A549 (cell line): ENCODE data around the gene SLIT3. TPM values are rescaled to one million over a fixed set of nuclear protein-coding genes. Genes with fewer than 3 reads are reported as not detected.

Experiments used
- ATAC-seq, 2 experiments: fragments of 200-7000 bp in 1 of 2; fragments of >200 bp in 1 of 2; cut with Nextera tagmentation in 1 of 2; cut with Tn5 transposase in 1 of 2; 3 replicates each; pipeline versions ENCODE4 v1.8.0 to v1.9.1; 2018 to 2020; ENCODE audit warnings: mild to moderate bottlenecking in 1 of 2, moderate library complexity in 1 of 2
- CTCF ChIA-PET: fragments of 300-600 bp; sonication (Branson Sonifier 250); formaldehyde crosslinking; extraction: SDS; loops from one replicate; lab custom pipeline; 2021; ENCODE audit warnings: antibody characterized with exemption, inconsistent platforms; lab: Yijun Ruan, JAX
- POLR2A ChIA-PET: fragments of 350-600 bp; formaldehyde crosslinking; extraction: SDS; loops from one replicate; lab custom pipeline; 2021; ENCODE audit warnings: antibody characterized with exemption, inconsistent platforms; lab: Yijun Ruan, JAX
- DNase-seq, 2 experiments: peaks; one replicate each; pipeline versions ENCODE4 v3.0.0 to v3.0.0-alpha.2; 2011 to 2016; ENCODE audit warnings: low read depth in 1 of 2, low spot score in 1 of 2
- FAIRE-seq: peaks from 2 replicates; lab custom pipeline; 2011; peaks lifted over from hg19 to GRCh38; lab: Jason Lieb, UNC
- H3K27ac ChIP-seq, 2 experiments: fragments of >200 bp; sonication (Bioruptor Twin); formaldehyde crosslinking; 3 replicates each; pipeline ENCODE4 v1.5.1; 2016 to 2017
- H3K4me1 ChIP-seq: fragments of >200 bp; sonication (Bioruptor Twin); formaldehyde crosslinking; 3 replicates; pipeline ENCODE4 v1.6.1; 2016
- H3K4me2 ChIP-seq: fragments of >200 bp; sonication (Bioruptor Twin); formaldehyde crosslinking; 3 replicates; pipeline ENCODE4 v1.6.1; 2016
- H3K4me3 ChIP-seq: fragments of >200 bp; sonication (Bioruptor Twin); formaldehyde crosslinking; 3 replicates; pipeline ENCODE4 v1.5.1; 2016
- H3K9me3 ChIP-seq: fragments of >200 bp; sonication (Bioruptor Twin); formaldehyde crosslinking; 3 replicates; pipeline ENCODE4 v1.6.1; 2016
- CBX2 ChIP-seq: fragments of 200-600 bp; sonication (generic); IDR thresholded peaks from 2 replicates; pipeline ENCODE4 v1.6.1; 2016; ENCODE audit warnings: low read depth, mild to moderate bottlenecking, borderline replicate concordance
- CEBPB ChIP-seq, 2 experiments: fragments of >200 bp in 1 of 2; sonication (Bioruptor Twin) in 1 of 2; formaldehyde crosslinking in 1 of 2; IDR thresholded peaks; 2 replicates each; pipeline ENCODE4 v1.6.1; 2012 to 2016
- CHD2 ChIP-seq: fragments of 150-350 bp; IDR thresholded peaks from 2 replicates; pipeline ENCODE4 v1.6.1; 2014; ENCODE audit warnings: low read length; ENCODE audit not compliant: partially characterized antibody
- CHD4 ChIP-seq: fragments of 200-600 bp; sonication (generic); IDR thresholded peaks from 2 replicates; pipeline ENCODE4 v1.6.1; 2016; ENCODE audit warnings: antibody characterized with exemption, mild to moderate bottlenecking, borderline replicate concordance
- FOSB ChIP-seq: fragments of 250-450 bp; sonication (Bioruptor Pico); IDR thresholded peaks from 2 replicates; pipeline ENCODE4 v1.5.0; 2020; ENCODE audit warnings: mild to moderate bottlenecking, moderate library complexity
- FOSL2 ChIP-seq, 2 experiments: fragments of 450-650 bp in 1 of 2; fragments of >200 bp in 1 of 2; sonication (Bioruptor Twin) in 1 of 2; formaldehyde crosslinking; IDR thresholded peaks; 2 replicates each; pipeline versions ENCODE4 v1.5.0 to v1.6.1; 2016 to 2020; ENCODE audit warnings: mild to moderate bottlenecking in 1 of 2, moderate library complexity in 1 of 2
- HEYL ChIP-seq: fragments of 250-450 bp; sonication (Bioruptor Pico); IDR thresholded peaks from 2 replicates; pipeline ENCODE4 v1.8.0; 2021; ENCODE audit warnings: mild to moderate bottlenecking, moderate library complexity
- HOXB5 ChIP-seq: fragments of 250-450 bp; sonication (Bioruptor Pico); IDR thresholded peaks from 2 replicates; pipeline ENCODE4 v1.5.0; 2020; ENCODE audit warnings: mild to moderate bottlenecking, moderate library complexity
- JUN ChIP-seq, 2 experiments: fragments of >200 bp; sonication (Bioruptor Twin); formaldehyde crosslinking; IDR thresholded peaks; 2 replicates in 1 of 2; 3 replicates in 1 of 2; pipeline ENCODE4 v1.6.1; 2016 to 2017
- KDM1A ChIP-seq: fragments of 200-600 bp; sonication (generic); IDR thresholded peaks from 2 replicates; pipeline ENCODE4 v1.6.1; 2016; ENCODE audit warnings: low read depth, mild to moderate bottlenecking
- KDM5A ChIP-seq: fragments of 200-600 bp; sonication (generic); IDR thresholded peaks from 2 replicates; pipeline ENCODE4 v1.6.1; 2016; ENCODE audit warnings: antibody characterized with exemption, mild to moderate bottlenecking
- MYC ChIP-seq: IDR thresholded peaks from 2 replicates; pipeline ENCODE4 v1.6.1; 2012; ENCODE audit warnings: mild to moderate bottlenecking, inconsistent platforms, low read length, improper control_type of control experiment, borderline replicate concordance
- NFE2L2 ChIP-seq: fragments of 150-350 bp; conservative IDR thresholded peaks from 2 replicates; pipeline ENCODE4 v1.6.1; 2014; ENCODE audit warnings: low read length
- NPAS2 ChIP-seq: fragments of 250-450 bp; sonication (Bioruptor Pico); IDR thresholded peaks from 2 replicates; pipeline ENCODE4 v1.8.0; 2022; ENCODE audit warnings: mild to moderate bottlenecking, moderate library complexity, borderline replicate concordance
- RAD21 ChIP-seq, 2 experiments: fragments of >200 bp in 1 of 2; sonication (Bioruptor Twin) in 1 of 2; formaldehyde crosslinking in 1 of 2; IDR thresholded peaks in 1 of 2; conservative IDR thresholded peaks in 1 of 2; 2 replicates in 1 of 2; 3 replicates in 1 of 2; pipeline ENCODE4 v1.6.1; 2012 to 2018; ENCODE audit warnings: inconsistent platforms in 1 of 2
- RFX5 ChIP-seq: fragments of 450-650 bp; IDR thresholded peaks from 2 replicates; pipeline ENCODE4 v1.7.1; 2014; ENCODE audit warnings: antibody characterized with exemption, mild to moderate bottlenecking, moderate library complexity
- RNF2 ChIP-seq: fragments of 200-600 bp; sonication (generic); IDR thresholded peaks from 2 replicates; pipeline ENCODE4 v1.6.1; 2016; ENCODE audit warnings: low read depth, mild to moderate bottlenecking, antibody characterized with exemption, moderate library complexity, borderline replicate concordance
- SMC3 ChIP-seq: fragments of >200 bp; sonication (Bioruptor Twin); formaldehyde crosslinking; IDR thresholded peaks from 3 replicates; pipeline ENCODE4 v1.6.1; 2018; ENCODE audit warnings: inconsistent platforms
- ZSCAN20 ChIP-seq: fragments of 250-450 bp; sonication (Bioruptor Pico); IDR thresholded peaks from 2 replicates; pipeline ENCODE4 v1.8.0; 2022; ENCODE audit warnings: mild to moderate bottlenecking, moderate library complexity
- WGBS: methylation state at CpG from one replicate; pipeline ENCODE4 v1.1.6; 2017; ENCODE audit errors: missing lambda C conversion rate; 5-methylcytosine and 5-hydroxymethylcytosine counted together
- polyA plus RNA-seq, 4 experiments: library from polyadenylated mRNA; depleted of rRNA in 3 of 4; stranded (reverse); fragments of >200 nt; fragmentation: RNase III in 1 of 4; extraction: RNeasy Plus Mini Kit Qiagen cat#74134 plus additional on column Dnase treatment in 1 of 4; gene quantifications; 2 replicates in 3 of 4; 3 replicates in 1 of 4; pipeline ENCODE4 v1.2.3, GENCODE V29; 2011 to 2017
- TF ChIP-seq, protein P1 (sequence below): fragments of >200 bp; sonication (Bioruptor Twin); formaldehyde crosslinking; IDR thresholded peaks from 3 replicates; pipeline ENCODE4 v1.5.1; 2016
- TF ChIP-seq, protein P2 (sequence below): fragments of 200-600 bp; sonication (generic); IDR thresholded peaks from 2 replicates; pipeline ENCODE4 v1.6.1; 2016; ENCODE audit warnings: antibody characterized with exemption, mild to moderate bottlenecking, moderate library complexity

SLIT3 gene
- polyA plus RNA-seq, 2 of the 4 experiments (the other 2 are of a cell fraction), result 12.7 to 22.9 TPM

DNA sequence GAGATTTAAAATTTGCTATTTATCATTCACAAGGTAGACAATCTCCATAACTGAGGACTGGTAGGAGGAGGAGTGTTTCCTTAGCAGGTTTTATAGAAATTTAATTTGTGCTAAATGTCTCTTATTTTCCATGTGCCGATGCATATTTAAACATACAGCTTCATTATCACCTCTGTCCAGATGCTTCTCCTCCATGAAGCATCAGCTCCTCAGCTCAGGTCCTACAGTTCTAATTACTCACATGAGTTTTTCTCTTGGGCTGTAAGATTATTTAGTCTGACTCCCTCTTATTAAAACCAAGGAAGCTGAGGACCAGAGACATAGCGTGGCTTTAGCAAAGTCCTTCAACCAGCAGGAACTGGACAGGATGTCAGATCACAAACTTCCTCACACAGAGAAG, 421.6 kb downstream of the SLIT3 start:
- ChIA-PET POLR2A (no interaction called here), CTCF (interaction anchor here (1.1 kb wide), 1 partner anchor 108 kb away, joined by 3 read pairs; no protein-coding TSS in a partner anchor)
- FAIRE-seq, result no peak
- Histone ChIP-seq H3K4me1 (peaks cover 6% of the 10 kb centered on the region; the same call in 1 of the 3 replicates), H3K4me2 (no peak overlapping the region), H3K27ac (no peak overlapping the region), H3K9me3 (no peaks in the 10 kb centered on the region), H3K4me3 (no peak overlapping the region)
- no peak for ATAC-seq
- no peak for DNase-seq
- 94% methylated on average over 2 of the region's 2 CpGs for WGBS
- TF ChIP-seq HOXB5 (CRISPR knock-in tag) (no peak), CHD2 (no peak), JUN (IDR thresholded peaks at IDR 0.05) (no peak), RAD21 (conservative IDR thresholded peaks at IDR 0.05 in 1 of 2, IDR thresholded peaks at IDR 0.05 in 1 of 2) (no peak), FOSB (CRISPR knock-in tag) (no peak), NFE2L2 (no peak), HEYL (CRISPR knock-in tag) (no peak), NPAS2 (CRISPR knock-in tag) (no peak), KDM1A (no peak), CBX2 (no peak), RFX5 (no peak), CEBPB (IDR thresholded peaks at IDR 0.05) (no peak)
- TF ChIP-seq, protein P1, sequence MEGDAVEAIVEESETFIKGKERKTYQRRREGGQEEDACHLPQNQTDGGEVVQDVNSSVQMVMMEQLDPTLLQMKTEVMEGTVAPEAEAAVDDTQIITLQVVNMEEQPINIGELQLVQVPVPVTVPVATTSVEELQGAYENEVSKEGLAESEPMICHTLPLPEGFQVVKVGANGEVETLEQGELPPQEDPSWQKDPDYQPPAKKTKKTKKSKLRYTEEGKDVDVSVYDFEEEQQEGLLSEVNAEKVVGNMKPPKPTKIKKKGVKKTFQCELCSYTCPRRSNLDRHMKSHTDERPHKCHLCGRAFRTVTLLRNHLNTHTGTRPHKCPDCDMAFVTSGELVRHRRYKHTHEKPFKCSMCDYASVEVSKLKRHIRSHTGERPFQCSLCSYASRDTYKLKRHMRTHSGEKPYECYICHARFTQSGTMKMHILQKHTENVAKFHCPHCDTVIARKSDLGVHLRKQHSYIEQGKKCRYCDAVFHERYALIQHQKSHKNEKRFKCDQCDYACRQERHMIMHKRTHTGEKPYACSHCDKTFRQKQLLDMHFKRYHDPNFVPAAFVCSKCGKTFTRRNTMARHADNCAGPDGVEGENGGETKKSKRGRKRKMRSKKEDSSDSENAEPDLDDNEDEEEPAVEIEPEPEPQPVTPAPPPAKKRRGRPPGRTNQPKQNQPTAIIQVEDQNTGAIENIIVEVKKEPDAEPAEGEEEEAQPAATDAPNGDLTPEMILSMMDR, result no peak

DNA sequence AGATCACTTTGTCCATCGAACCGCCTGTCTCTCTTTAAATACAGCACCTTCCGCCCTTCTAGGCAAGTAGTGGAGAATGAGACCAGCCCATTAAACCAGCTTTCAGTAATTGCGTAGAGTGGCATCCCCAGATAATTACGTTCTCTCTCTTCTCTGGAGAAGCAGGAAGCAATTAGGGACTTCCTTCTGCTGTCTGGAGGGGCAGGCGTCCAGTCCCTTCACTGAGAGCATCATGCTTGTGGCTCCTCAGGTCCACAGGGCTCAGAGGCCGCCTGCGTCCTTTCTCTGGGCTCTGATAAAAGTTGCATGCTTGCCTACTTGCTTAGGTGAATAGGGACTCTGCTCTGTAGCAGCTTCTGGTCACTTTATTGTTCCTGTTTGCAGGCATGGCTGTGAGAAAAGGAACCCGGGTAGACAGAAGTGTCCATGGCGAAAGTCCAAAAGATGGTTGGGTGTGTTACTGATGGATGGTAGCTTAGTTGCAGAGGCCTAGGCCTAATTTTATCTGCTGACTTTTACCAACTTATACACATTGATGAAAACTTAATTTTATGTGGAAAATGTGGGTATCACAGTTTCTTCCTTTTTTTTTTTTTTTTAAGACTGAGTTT, 422.7 kb downstream of the SLIT3 start:
- Histone ChIP-seq H3K9me3 (no peaks in the 10 kb centered on the region), H3K4me3 (no peak overlapping the region), H3K4me1 (peaks cover 6% of the 10 kb centered on the region; the same call in 1 of the 3 replicates), H3K4me2 (no peak overlapping the region), H3K27ac (no peak overlapping the region)
- no peak for DNase-seq
- WGBS, result 78% methylated on average over 10 of the region's 10 CpGs
- no peak for FAIRE-seq
- ChIA-PET POLR2A (no interaction called here), CTCF (no interaction called here)
- TF ChIP-seq NFE2L2 (no peak), SMC3 (no peak), CHD4 (no peak), JUN (IDR thresholded peaks at IDR 0.05) (no peak), RNF2 (no peak), KDM5A (no peak), FOSL2 (IDR thresholded peaks at IDR 0.05) (no peak), FOSL2 (CRISPR knock-in tag; IDR thresholded peaks at IDR 0.05) (no peak), ZSCAN20 (CRISPR knock-in tag) (no peak), KDM1A (no peak), MYC (no peak)
- TF ChIP-seq, protein P2, sequence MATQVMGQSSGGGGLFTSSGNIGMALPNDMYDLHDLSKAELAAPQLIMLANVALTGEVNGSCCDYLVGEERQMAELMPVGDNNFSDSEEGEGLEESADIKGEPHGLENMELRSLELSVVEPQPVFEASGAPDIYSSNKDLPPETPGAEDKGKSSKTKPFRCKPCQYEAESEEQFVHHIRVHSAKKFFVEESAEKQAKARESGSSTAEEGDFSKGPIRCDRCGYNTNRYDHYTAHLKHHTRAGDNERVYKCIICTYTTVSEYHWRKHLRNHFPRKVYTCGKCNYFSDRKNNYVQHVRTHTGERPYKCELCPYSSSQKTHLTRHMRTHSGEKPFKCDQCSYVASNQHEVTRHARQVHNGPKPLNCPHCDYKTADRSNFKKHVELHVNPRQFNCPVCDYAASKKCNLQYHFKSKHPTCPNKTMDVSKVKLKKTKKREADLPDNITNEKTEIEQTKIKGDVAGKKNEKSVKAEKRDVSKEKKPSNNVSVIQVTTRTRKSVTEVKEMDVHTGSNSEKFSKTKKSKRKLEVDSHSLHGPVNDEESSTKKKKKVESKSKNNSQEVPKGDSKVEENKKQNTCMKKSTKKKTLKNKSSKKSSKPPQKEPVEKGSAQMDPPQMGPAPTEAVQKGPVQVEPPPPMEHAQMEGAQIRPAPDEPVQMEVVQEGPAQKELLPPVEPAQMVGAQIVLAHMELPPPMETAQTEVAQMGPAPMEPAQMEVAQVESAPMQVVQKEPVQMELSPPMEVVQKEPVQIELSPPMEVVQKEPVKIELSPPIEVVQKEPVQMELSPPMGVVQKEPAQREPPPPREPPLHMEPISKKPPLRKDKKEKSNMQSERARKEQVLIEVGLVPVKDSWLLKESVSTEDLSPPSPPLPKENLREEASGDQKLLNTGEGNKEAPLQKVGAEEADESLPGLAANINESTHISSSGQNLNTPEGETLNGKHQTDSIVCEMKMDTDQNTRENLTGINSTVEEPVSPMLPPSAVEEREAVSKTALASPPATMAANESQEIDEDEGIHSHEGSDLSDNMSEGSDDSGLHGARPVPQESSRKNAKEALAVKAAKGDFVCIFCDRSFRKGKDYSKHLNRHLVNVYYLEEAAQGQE, result no peak
- no peak for ATAC-seq
